Liver (tissue), 3 donors: ENCODE data around the gene NOS3.

Experiments used
- JUND ChIP-seq, 2 donors: IDR thresholded peaks; 2 replicates each; pipeline ENCODE4 v1.6.1; 2016; ENCODE audit warnings: antibody characterized with exemption in 2 of 2
- RAD21 ChIP-seq, 2 donors: IDR thresholded peaks; 2 replicates each; pipeline ENCODE4 v1.6.1; 2016; ENCODE audit warnings: antibody characterized with exemption in 2 of 2, mild to moderate bottlenecking in 2 of 2
- SP1 ChIP-seq: IDR thresholded peaks from 2 replicates; pipeline ENCODE4 v1.6.1; 2018; ENCODE audit warnings: antibody characterized with exemption, mild to moderate bottlenecking
- TF ChIP-seq, protein P1 (sequence below): IDR thresholded peaks from 2 replicates; pipeline ENCODE4 v1.6.1; 2016; ENCODE audit warnings: antibody characterized with exemption, mild to moderate bottlenecking
- TF ChIP-seq, protein P2 (sequence below): fragments of 150-350 bp; IDR thresholded peaks from 2 replicates; pipeline ENCODE4 v1.5.1; 2017; ENCODE audit warnings: improper control_type of control experiment, low read depth, low read length; ENCODE audit not compliant: missing input control
- donor health status: healthy.
- donor health status: healthy.

DNA sequence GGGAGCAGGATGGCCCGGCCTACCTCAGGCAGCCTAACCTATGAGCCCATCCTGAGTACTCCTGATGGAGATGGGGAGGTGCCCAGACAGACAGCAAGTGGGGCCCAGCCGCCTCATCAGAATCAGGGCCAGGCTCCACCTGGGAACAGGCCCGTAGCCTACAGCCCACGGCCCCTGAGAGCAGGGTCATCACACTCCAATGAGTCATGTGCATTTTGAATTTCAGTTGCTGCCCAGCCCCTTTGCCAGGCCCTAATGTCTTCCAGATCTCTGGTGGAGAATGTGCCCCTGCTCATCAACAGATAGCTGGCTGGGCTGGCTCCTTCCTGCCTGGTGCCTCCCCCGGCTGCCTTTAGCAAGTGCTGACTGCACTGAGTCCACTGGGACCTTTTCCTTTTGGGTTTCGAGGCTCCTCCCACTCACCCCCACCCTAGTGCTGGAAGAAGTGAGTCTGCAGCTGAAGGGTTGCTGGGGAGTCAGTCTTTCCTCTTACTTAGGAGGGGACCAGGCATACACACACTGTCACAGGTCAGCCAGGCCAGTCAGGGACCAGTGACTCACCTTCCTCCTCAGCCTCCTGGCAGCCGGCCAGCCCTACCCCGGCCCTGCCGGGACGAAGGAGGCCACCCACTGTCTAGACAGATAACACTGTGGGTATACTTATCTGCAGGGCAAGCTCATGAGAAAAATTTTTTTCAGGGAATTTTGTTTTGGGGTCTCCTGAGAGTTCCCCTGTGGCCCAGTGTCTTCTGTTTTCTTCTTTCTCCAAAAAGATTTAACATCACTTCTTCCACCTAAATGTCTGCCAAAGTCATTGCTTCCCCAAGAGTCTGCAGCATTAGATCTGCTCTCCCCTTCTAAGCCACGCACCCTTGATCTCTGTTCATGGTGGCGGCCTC, 48.4 kb downstream of the NOS3 start:
- no peak for TF ChIP-seq RAD21 (IDR thresholded peaks at IDR 0.05)
- TF ChIP-seq, protein P1, sequence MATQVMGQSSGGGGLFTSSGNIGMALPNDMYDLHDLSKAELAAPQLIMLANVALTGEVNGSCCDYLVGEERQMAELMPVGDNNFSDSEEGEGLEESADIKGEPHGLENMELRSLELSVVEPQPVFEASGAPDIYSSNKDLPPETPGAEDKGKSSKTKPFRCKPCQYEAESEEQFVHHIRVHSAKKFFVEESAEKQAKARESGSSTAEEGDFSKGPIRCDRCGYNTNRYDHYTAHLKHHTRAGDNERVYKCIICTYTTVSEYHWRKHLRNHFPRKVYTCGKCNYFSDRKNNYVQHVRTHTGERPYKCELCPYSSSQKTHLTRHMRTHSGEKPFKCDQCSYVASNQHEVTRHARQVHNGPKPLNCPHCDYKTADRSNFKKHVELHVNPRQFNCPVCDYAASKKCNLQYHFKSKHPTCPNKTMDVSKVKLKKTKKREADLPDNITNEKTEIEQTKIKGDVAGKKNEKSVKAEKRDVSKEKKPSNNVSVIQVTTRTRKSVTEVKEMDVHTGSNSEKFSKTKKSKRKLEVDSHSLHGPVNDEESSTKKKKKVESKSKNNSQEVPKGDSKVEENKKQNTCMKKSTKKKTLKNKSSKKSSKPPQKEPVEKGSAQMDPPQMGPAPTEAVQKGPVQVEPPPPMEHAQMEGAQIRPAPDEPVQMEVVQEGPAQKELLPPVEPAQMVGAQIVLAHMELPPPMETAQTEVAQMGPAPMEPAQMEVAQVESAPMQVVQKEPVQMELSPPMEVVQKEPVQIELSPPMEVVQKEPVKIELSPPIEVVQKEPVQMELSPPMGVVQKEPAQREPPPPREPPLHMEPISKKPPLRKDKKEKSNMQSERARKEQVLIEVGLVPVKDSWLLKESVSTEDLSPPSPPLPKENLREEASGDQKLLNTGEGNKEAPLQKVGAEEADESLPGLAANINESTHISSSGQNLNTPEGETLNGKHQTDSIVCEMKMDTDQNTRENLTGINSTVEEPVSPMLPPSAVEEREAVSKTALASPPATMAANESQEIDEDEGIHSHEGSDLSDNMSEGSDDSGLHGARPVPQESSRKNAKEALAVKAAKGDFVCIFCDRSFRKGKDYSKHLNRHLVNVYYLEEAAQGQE = no peak
- TF ChIP-seq, protein P2, sequence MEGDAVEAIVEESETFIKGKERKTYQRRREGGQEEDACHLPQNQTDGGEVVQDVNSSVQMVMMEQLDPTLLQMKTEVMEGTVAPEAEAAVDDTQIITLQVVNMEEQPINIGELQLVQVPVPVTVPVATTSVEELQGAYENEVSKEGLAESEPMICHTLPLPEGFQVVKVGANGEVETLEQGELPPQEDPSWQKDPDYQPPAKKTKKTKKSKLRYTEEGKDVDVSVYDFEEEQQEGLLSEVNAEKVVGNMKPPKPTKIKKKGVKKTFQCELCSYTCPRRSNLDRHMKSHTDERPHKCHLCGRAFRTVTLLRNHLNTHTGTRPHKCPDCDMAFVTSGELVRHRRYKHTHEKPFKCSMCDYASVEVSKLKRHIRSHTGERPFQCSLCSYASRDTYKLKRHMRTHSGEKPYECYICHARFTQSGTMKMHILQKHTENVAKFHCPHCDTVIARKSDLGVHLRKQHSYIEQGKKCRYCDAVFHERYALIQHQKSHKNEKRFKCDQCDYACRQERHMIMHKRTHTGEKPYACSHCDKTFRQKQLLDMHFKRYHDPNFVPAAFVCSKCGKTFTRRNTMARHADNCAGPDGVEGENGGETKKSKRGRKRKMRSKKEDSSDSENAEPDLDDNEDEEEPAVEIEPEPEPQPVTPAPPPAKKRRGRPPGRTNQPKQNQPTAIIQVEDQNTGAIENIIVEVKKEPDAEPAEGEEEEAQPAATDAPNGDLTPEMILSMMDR = no peak
- no peak for TF ChIP-seq SP1
- peak in 1 of 2 donors; percentile 64 for TF ChIP-seq JUND (IDR thresholded peaks at IDR 0.05)
